Fibroblast of lung (primary cell): ENCODE results near the gene TMEM269. TPM values are rescaled to one million over a fixed set of nuclear protein-coding genes. Genes with fewer than 3 reads are reported as not detected.

ENCODE experiments used
- DNase-seq, 2 donors: peaks; one replicate each; pipeline versions ENCODE4 v3.0.0 to v3.0.0-alpha.2; 2010; ENCODE audit warnings: low read depth in 2 of 2
- H2AFZ ChIP-seq: 2 replicates; pipeline ENCODE4 v1.5.1; 2012; ENCODE audit warnings: low read length, control low read depth, inconsistent platforms
- H3K27ac ChIP-seq: 2 replicates; pipeline ENCODE4 v1.5.1; 2011; ENCODE audit warnings: low read length, control low read depth; ENCODE audit not compliant: insufficient read depth
- H3K27me3 ChIP-seq: 2 replicates; pipeline ENCODE4 v1.5.1; 2011; ENCODE audit warnings: mild to moderate bottlenecking, low read length; ENCODE audit not compliant: control insufficient read depth, insufficient read depth
- H3K36me3 ChIP-seq: 2 replicates; pipeline ENCODE4 v1.5.1; 2011; ENCODE audit warnings: low read length; ENCODE audit not compliant: control insufficient read depth, insufficient read depth
- H3K4me1 ChIP-seq: 2 replicates; pipeline ENCODE4 v1.5.1; 2011; ENCODE audit warnings: low read length; ENCODE audit not compliant: control insufficient read depth, insufficient read depth; ENCODE audit errors: extremely low read depth
- H3K4me2 ChIP-seq: 2 replicates; pipeline ENCODE4 v1.5.1; 2011; ENCODE audit warnings: low read length, control low read depth; ENCODE audit not compliant: insufficient read depth; ENCODE audit errors: extremely low read depth
- H3K4me3 ChIP-seq, 4 experiments: fragments of 200-600 bp in 1 of 4; sonication (generic) in 1 of 4; replicated peaks in 1 of 4; 2 replicates each; pipeline ENCODE4 v1.5.1; 2011 to 2016; ENCODE audit warnings: low read length in 4 of 4, low read depth in 3 of 4, mild to moderate bottlenecking in 3 of 4, control low read depth in 2 of 4, inconsistent platforms in 1 of 4, mixed read lengths in 1 of 4; ENCODE audit not compliant: insufficient read depth in 1 of 4; ENCODE audit errors: control extremely low read depth in 1 of 4
- H3K79me2 ChIP-seq: 2 replicates; pipeline ENCODE4 v1.5.1; 2012; ENCODE audit warnings: mild to moderate bottlenecking, low read length, inconsistent platforms; ENCODE audit not compliant: control insufficient read depth, insufficient read depth
- H3K9ac ChIP-seq: 2 replicates; pipeline ENCODE4 v1.5.1; 2011; ENCODE audit warnings: mild to moderate bottlenecking, low read length, control low read depth; ENCODE audit not compliant: insufficient read depth
- H3K9me3 ChIP-seq: 2 replicates; pipeline ENCODE4 v1.5.1; 2012; ENCODE audit warnings: low read depth, low read length; ENCODE audit not compliant: control insufficient read depth, insufficient read depth
- H4K20me1 ChIP-seq: 2 replicates; pipeline ENCODE4 v1.5.1; 2011; ENCODE audit warnings: low read length; ENCODE audit not compliant: control insufficient read depth, insufficient read depth; ENCODE audit errors: extremely low read depth
- CTCF ChIP-seq, 2 donors: IDR thresholded peaks in 1 of 2; conservative IDR thresholded peaks in 1 of 2; 1 replicate in 1 of 2; 2 replicates in 1 of 2; pipeline ENCODE4 v1.5.1; 2011 to 2012; ENCODE audit warnings: low read length in 2 of 2, control low read depth in 1 of 2, inconsistent platforms in 1 of 2, low read depth in 1 of 2, mild to moderate bottlenecking in 1 of 2
- EZH2 ChIP-seq: IDR thresholded peaks from 2 replicates; pipeline ENCODE4 v1.5.1; 2012; ENCODE audit warnings: low read length, control low read depth, mild to moderate bottlenecking; ENCODE audit errors: missing control alignments
- polyA plus RNA-seq, 2 donors: library from polyadenylated mRNA; depleted of rRNA in 1 of 2; stranded (reverse) in 1 of 2; unstranded in 1 of 2; fragments of >200 nt; gene quantifications; 2 replicates each; pipeline ENCODE4 v1.2.1, GENCODE V29; 2011 to 2012; ENCODE audit warnings: missing spikeins in 1 of 2
- total RNA-seq: library from RNA; depleted of rRNA; stranded (reverse); fragments of >200 nt; gene quantifications from 2 replicates; pipeline ENCODE4 v1.2.1, GENCODE V29; 2014

The TMEM269 gene
- total and polyA plus RNA-seq, 2 donors (not counting 1 experiment from before 2014, with no cell fraction given) = 0.10 to 0.17 TPM

GRCh38 chr1:42740851-42741580 is 43.8 kb upstream of the TMEM269 start:
- Histone ChIP-seq H3K27ac (no peak overlapping the region), H3K9me3 (no peaks in the 10 kb centered on the region), H3K9ac (no peak overlapping the region), H4K20me1 (no peaks in the 10 kb centered on the region), H2AFZ (no peak overlapping the region), H3K4me1 (no peaks in the 10 kb centered on the region), H3K4me3 (no peak overlapping the region), H3K27me3 (no peaks in the 10 kb centered on the region), H3K79me2 (no peaks in the 10 kb centered on the region), H3K36me3 (peaks cover 3% of the 10 kb centered on the region), H3K4me2 (no peak overlapping the region)
- TF ChIP-seq EZH2 (no peak), CTCF (conservative IDR thresholded peaks at IDR 0.05 in 1 of 2, IDR thresholded peaks at IDR 0.05 in 1 of 2; ENCODE audit: low read depth in 1 of 2, low read length in 2 of 2) (no peak)
- no peak for DNase-seq

- H3K4me3 ChIP-seq = no peak overlapping the region
- H4K20me1 ChIP-seq = no peaks in the 10 kb centered on the region
- H3K4me2 ChIP-seq = no peak overlapping the region
- peaks cover 6% of the 10 kb centered on the region for H3K36me3 ChIP-seq
- DNase-seq = no peak
- H3K9ac ChIP-seq = no peak overlapping the region
- no peak for TF ChIP-seq CTCF (conservative IDR thresholded peaks at IDR 0.05 in 1 of 2, IDR thresholded peaks at IDR 0.05 in 1 of 2; ENCODE audit: low read depth in 1 of 2, low read length in 2 of 2)
- TF ChIP-seq EZH2 = no peak
- no peaks in the 10 kb centered on the region for H3K79me2 ChIP-seq
- no peak overlapping the region for H2AFZ ChIP-seq
- no peaks in the 10 kb centered on the region for H3K9me3 ChIP-seq
- H3K4me1 ChIP-seq = no peaks in the 10 kb centered on the region
- no peak overlapping the region for H3K27ac ChIP-seq
- no peaks in the 10 kb centered on the region for H3K27me3 ChIP-seq
Observed at GRCh38 chr1:42741706-42742105, 43.1 kb upstream of the TMEM269 start.

GRCh38 chr1:42742141-42742540 is 42.6 kb upstream of the TMEM269 start:
- Histone ChIP-seq H3K4me3 (no peak overlapping the region), H3K79me2 (no peaks in the 10 kb centered on the region), H3K9me3 (no peaks in the 10 kb centered on the region), H3K4me2 (no peak overlapping the region), H2AFZ (no peak overlapping the region), H3K27me3 (no peaks in the 10 kb centered on the region), H3K4me1 (no peaks in the 10 kb centered on the region), H4K20me1 (no peaks in the 10 kb centered on the region), H3K9ac (no peak overlapping the region), H3K27ac (no peak overlapping the region), H3K36me3 (peaks cover 8% of the 10 kb centered on the region)
- no peak for TF ChIP-seq EZH2
- TF ChIP-seq CTCF (conservative IDR thresholded peaks at IDR 0.05 in 1 of 2, IDR thresholded peaks at IDR 0.05 in 1 of 2; ENCODE audit: low read depth in 1 of 2, low read length in 2 of 2) = no peak
- no peak for DNase-seq
